ENCODE results near the gene CACNA1S.

- TF ChIP-seq POLR2AphosphoS5 (IDR thresholded peaks at IDR 0.05; ENCODE audit: low read depth, low read length) (no peak), POLR2A (IDR thresholded peaks at IDR 0.05; ENCODE audit: control extremely low read depth in 1 of 2, low read depth in 2 of 2, low read length in 2 of 2) (no peak), RAD21 (IDR thresholded peaks at IDR 0.05 in 1 of 2, conservative IDR thresholded peaks at IDR 0.05 in 1 of 2; ENCODE audit: low read depth in 2 of 2, low read length in 2 of 2) (no peak), NANOG (IDR thresholded peaks at IDR 0.05; ENCODE audit: insufficient read depth, low read depth, low read length, poor library complexity, severe bottlenecking) (no peak), PHF8 (conservative IDR thresholded peaks at IDR 0.05; ENCODE audit: low read depth, low read length) (no peak), FOSL1 (IDR thresholded peaks at IDR 0.05; ENCODE audit: insufficient read depth, low read depth, low read length) (no peak), TAF7 (optimal IDR thresholded peaks at IDR 0.05; ENCODE audit: borderline replicate concordance, low read depth, low read length) (no peak), HDAC2 (IDR thresholded peaks at IDR 0.05; ENCODE audit: borderline replicate concordance in 1 of 2, low read depth in 2 of 2, low read length in 2 of 2) (no peak), KDM1A (IDR thresholded peaks at IDR 0.05; ENCODE audit: borderline replicate concordance, low read length) (no peak), ASH2L (IDR thresholded peaks at IDR 0.05; ENCODE audit: low read length) (no peak), E2F6 (IDR thresholded peaks at IDR 0.05) (no peak), YY1 (IDR thresholded peaks at IDR 0.05; ENCODE audit: low read depth, low read length) (no peak)
- TF ChIP-seq, protein P1, sequence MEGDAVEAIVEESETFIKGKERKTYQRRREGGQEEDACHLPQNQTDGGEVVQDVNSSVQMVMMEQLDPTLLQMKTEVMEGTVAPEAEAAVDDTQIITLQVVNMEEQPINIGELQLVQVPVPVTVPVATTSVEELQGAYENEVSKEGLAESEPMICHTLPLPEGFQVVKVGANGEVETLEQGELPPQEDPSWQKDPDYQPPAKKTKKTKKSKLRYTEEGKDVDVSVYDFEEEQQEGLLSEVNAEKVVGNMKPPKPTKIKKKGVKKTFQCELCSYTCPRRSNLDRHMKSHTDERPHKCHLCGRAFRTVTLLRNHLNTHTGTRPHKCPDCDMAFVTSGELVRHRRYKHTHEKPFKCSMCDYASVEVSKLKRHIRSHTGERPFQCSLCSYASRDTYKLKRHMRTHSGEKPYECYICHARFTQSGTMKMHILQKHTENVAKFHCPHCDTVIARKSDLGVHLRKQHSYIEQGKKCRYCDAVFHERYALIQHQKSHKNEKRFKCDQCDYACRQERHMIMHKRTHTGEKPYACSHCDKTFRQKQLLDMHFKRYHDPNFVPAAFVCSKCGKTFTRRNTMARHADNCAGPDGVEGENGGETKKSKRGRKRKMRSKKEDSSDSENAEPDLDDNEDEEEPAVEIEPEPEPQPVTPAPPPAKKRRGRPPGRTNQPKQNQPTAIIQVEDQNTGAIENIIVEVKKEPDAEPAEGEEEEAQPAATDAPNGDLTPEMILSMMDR (IDR thresholded peaks at IDR 0.05; ENCODE audit: control extremely low read depth in 1 of 3, insufficient read depth in 1 of 3, low read depth in 1 of 3, low read length in 3 of 3): no peak
These were observed 27.1 kb upstream of the CACNA1S start for GRCh38 chr1:201139306-201139705.

All from H1 (cell line).